ENCODE data around the gene HOXD3. TPM values are rescaled to one million over a fixed set of nuclear protein-coding genes. Genes with fewer than 3 reads are reported as not detected.
A peak's percentile ranks its signal among the peaks of the same experiment; 100 is the strongest.

HOXD3 gene
- total RNA-seq, 2 experiments from 2014 or later = not detected

DNA sequence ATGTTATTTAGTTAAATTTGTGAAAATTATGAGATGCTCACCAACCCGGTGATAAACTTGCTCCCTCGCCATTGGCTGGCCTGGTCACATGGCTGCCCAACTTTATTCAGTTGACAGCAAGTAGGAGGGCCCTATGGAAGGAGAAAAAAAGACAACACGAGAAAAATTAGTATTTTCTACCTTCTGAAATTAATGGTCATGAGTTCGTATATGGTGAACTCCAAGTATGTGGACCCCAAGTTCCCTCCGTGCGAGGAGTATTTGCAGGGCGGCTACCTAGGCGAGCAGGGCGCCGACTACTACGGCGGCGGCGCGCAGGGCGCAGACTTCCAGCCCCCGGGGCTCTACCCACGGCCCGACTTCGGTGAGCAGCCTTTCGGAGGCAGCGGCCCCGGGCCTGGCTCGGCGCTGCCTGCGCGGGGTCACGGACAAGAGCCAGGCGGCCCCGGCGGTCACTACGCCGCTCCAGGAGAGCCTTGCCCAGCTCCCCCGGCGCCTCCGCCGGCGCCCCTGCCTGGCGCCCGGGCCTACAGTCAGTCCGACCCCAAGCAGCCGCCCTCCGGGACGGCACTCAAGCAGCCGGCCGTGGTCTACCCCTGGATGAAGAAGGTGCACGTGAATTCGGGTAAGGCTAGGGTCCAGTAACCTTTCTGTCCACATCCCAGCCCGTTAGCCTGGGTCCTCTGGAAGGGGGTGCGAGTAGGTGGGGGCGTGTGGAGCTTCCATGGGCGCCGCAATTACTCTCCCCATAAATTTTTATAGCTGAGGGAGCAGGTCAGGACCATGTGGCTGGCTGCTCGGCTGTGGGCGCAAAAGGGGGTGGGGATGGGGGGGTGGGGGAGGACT lies 5.4 kb upstream of the HOXD3 start, which contains the start of gene HOXD4:
Gene HOXD4 (plus strand): TSS at position 109 of the 846 bp plus-strand sequence. CDS start 84 bp downstream, at position 193.
- Mint-ChIP-seq H3K27ac (no peak within 1 kb of the TSS), H3K36me3 (ENCODE audit: low read depth) (no peaks in the 10 kb centered on the region), H3K4me3 (no peak within 1 kb of the TSS), H3K9me3 (peaks cover 3% of the 10 kb centered on the region), H3K4me1 (no peaks in the 10 kb centered on the region), H3K27me3 (peaks cover 94% of the 10 kb centered on the region)
- no peak for DNase-seq
- POLR2A ChIA-PET = no interaction called here
- CTCF ChIA-PET = interaction anchor here (1.3 to 1.4 kb wide), 4 partner anchors 10 to 15 kb away, joined by 3 to 8 read pairs (median 4); no protein-coding TSS in a partner anchor

DNA sequence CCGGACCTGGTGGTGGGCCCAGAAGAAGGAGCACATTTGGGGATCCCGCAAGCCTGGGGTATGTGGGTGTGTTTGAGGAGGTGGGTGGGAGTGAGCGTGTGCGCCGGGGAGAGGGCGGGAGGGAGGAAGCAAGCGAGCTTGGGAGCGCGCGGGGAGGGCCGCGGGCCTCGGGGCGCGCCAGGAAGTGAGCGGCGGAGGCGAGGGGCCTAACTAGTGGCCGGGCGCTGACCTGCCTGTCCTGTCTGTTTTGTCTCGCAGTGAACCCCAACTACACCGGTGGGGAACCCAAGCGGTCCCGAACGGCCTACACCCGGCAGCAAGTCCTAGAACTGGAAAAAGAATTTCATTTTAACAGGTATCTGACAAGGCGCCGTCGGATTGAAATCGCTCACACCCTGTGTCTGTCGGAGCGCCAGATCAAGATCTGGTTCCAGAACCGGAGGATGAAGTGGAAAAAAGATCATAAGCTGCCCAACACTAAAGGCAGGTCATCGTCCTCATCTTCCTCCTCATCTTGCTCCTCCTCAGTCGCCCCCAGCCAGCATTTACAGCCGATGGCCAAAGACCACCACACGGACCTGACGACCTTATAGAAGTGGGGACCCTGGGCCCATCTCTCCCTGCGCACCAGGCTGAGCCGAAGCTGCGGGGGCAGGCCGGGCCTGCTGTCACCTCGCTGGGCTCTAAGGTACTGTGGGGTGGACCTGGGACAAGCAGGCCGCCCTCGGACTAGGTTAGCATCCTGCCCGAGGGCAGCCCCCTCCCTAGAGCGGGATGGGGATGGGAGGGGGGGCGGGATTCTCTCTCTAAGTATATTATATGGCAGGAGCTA lies 4.5 kb upstream of the HOXD3 start:
- Mint-ChIP-seq H3K27me3 (peaks cover 90% of the 10 kb centered on the region), H3K9me3 (peaks cover 3% of the 10 kb centered on the region), H3K4me3 (no peak overlapping the region), H3K4me1 (peaks cover 3% of the 10 kb centered on the region), H3K36me3 (ENCODE audit: low read depth) (peaks cover 2% of the 10 kb centered on the region), H3K27ac (no peak overlapping the region)
- DNase-seq = no peak
- ChIA-PET POLR2A (no interaction called here), CTCF (interaction anchor here (1.3 kb wide), 1 partner anchor 15 kb away, joined by 3 read pairs; no protein-coding TSS in a partner anchor)

DNA sequence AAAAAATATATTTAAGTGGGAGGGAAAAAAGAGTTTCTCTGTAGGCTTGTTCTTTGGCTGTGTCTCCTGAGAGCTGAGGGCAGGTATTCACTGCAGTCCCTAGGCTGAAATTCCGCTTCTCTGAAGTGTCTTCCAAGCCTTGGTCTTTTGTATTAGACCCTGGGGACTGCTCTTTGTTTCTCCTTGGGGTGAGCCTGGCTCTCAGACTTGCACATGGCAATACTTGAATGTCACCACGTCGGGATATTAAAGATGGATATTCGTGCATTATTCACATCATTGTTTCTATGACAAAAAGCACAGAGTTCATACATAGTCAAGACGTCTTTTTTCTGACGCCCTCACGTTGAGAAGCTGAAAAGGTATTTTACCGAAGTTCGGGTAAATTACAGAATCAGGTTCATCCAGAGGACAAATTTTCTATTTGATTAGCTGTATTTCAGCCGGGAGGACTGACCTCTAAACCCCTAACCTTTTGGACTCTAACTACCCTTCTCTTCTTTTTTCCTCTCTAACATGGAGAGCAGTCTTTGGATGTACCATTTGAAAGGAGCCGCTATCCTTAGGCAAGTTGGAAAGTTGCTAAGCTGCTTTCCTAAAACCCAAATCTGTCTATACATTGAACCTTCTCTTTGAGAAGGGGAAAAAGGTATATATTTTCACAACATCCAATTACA lies 2.4 kb upstream of the HOXD3 start:
- DNase-seq = no peak
- Mint-ChIP-seq H3K36me3 (ENCODE audit: low read depth) (peaks cover 2% of the 10 kb centered on the region), H3K4me3 (no peak overlapping the region), H3K4me1 (peaks cover 6% of the 10 kb centered on the region), H3K27ac (no peak overlapping the region), H3K9me3 (peaks cover 3% of the 10 kb centered on the region), H3K27me3 (peaks cover 88% of the 10 kb centered on the region)
- CTCF ChIA-PET = interaction anchor here (0.7 to 2.2 kb wide), 2 partner anchors 14 to 22 kb away, joined by 3 to 11 read pairs; no protein-coding TSS in a partner anchor
- POLR2A ChIA-PET = no interaction called here

DNA sequence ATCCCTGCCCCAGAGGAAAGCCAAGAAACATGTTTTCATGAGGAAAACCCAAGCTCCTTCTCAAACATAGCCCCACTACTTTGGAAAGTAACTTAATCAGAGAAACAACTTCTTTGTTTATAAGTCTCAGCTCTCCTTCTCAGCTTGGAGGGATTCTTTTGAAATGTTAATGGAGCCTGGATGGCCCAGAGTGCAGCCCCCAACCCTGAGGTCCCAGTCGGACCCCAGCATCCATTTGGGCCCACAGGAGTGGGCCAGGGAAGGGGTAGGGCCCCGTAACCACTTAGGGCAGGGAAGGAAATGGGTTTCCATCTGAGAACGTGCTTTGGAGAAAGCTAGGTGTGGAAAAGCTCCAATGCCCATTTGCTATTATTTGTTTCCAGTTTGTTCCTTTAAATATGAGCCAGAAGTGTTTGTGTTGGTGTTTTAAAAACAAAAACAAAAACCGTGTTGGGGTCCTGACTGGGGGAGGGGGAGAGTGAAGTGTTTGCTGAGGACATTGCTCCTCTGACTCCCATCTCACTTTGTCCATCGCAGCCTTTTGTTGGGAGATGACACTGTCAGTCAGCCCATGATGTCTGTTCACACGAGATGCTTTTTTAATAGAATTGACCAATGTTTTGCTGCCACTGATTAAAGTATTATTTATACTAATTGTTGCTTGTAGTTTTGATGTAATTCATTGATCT lies 1.6 kb upstream of the HOXD3 start:
- Mint-ChIP-seq H3K36me3 (ENCODE audit: low read depth) (peaks cover 2% of the 10 kb centered on the region), H3K27ac (no peak overlapping the region), H3K4me3 (no peak overlapping the region), H3K27me3 (peaks cover 86% of the 10 kb centered on the region), H3K9me3 (peaks cover under 1% of the 10 kb centered on the region), H3K4me1 (peaks cover 6% of the 10 kb centered on the region)
- DNase-seq = no peak
- ChIA-PET POLR2A (no interaction called here), CTCF (interaction anchor here (0.9 to 2.2 kb wide), 4 partner anchors 15 to 38 kb away, joined by 3 to 11 read pairs (median 4); no protein-coding TSS in a partner anchor)

DNA sequence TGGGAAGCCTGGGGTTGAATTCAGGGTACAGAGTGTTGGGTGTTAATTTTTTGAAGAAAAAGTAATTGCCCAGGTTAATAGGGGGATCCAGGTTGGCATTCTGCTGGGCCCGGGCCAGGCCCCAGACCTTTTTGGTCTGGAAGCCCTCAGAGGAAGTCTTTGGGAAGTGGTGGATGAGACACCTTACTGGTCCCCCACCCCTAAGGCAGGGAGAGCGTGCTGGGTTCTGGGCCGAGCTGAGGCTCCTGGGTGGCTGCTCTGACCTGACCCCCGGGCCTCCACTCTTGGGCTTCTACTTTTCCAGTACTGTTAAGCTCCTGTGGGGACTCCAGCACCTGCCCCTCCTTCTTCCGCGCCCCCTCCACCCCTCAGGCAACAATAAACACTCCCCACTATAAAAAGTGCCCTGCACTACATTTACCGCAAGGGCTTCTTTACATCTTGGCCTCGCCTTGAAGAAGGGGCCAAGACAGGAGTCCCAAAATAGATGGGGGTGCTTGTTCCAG lies 753 bp upstream of the HOXD3 start:
- H3K4me3 Mint-ChIP-seq = no peak overlapping the region
- ChIA-PET POLR2A (no interaction called here), CTCF (interaction anchor here (0.9 to 2.2 kb wide), 4 partner anchors 16 to 39 kb away, joined by 3 to 11 read pairs (median 4); no protein-coding TSS in a partner anchor)
- no peak for DNase-seq
- no peaks in the 10 kb centered on the region for H3K9me3 Mint-ChIP-seq
- H3K36me3 Mint-ChIP-seq (ENCODE audit: low read depth) = peaks cover 5% of the 10 kb centered on the region
- H3K27ac Mint-ChIP-seq = no peak overlapping the region
- peaks cover 85% of the 10 kb centered on the region for H3K27me3 Mint-ChIP-seq
- peaks cover 6% of the 10 kb centered on the region for H3K4me1 Mint-ChIP-seq

DNA sequence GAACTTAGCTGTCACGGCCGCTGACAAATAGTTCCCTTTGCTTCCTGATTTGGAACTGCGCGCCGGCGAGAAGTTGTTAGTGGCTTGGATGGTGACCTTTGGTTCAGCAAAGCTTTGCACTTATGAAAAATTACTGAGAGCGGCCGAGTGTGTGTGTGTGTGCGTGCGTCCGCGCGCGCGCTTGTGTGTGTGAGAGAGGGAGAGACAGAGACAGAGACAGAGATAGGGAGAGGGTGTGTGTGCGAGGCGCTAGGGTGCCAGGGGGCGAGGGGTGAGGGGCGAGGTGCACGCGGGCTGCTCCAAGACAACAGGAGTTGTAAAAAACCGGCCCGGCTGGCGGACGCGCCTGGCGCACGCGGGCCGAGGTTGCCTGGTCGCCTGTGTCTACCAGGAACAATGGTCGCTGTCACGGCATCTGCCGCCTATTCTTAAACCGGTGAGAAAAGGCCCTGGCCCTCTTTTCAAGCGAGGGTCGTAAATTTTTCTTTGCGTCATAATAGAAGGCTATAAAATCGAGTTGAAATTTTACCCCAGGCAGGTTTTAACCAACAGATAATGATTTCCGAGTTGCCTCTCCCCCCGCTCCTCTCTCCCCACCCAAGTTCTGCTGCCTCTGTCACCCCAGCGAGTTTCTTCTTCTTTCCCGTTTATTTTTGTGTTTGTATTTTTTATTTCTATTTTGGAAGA lies 535 bp downstream of the HOXD3 start:
- POLR2A ChIA-PET = no interaction called here
- CTCF ChIA-PET = interaction anchor here (0.9 to 1.3 kb wide), 3 partner anchors 31 to 82 kb away, joined by 3 to 4 read pairs (median 3); no protein-coding TSS in a partner anchor
- Mint-ChIP-seq H3K27me3 (peaks cover 87% of the 10 kb centered on the region), H3K27ac (peak overlapping the region; percentile 63), H3K4me3 (peak overlapping the region; percentile 43), H3K9me3 (no peaks in the 10 kb centered on the region), H3K4me1 (peaks cover 6% of the 10 kb centered on the region), H3K36me3 (ENCODE audit: low read depth) (peaks cover 5% of the 10 kb centered on the region)
- DNase-seq = no peak

DNA sequence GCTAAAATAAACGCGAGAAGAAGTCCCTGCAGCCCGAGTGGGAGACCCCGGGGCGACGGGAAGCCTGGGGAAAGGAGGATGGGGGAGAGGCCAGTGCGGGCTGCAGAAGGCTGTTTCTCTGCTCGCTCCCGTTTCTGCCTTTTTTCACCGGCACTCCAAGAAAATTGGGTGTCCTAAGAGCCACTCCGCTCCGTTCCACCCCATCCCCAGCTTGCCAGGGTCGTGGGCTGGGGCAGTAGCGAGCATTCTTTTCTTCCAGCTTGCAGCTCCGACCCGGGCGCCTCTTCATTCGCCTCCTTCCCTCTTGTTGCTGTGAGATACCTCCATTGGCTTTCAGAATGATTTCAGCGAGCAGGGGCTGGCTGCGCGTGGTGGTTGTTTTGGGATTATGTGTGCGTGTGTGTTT lies 1.1 kb downstream of the HOXD3 start:
- CTCF ChIA-PET = interaction anchor here (0.9 to 5.9 kb wide), 4 partner anchors 18 to 83 kb away, joined by 3 to 22 read pairs (median 4); no protein-coding TSS in a partner anchor
- Mint-ChIP-seq H3K4me3 (no peak overlapping the region), H3K9me3 (no peaks in the 10 kb centered on the region), H3K4me1 (peaks cover 6% of the 10 kb centered on the region), H3K36me3 (ENCODE audit: low read depth) (peaks cover 5% of the 10 kb centered on the region), H3K27ac (peak overlapping the region; percentile 63), H3K27me3 (peaks cover 86% of the 10 kb centered on the region)
- DNase-seq = no peak
- POLR2A ChIA-PET = no interaction called here

DNA sequence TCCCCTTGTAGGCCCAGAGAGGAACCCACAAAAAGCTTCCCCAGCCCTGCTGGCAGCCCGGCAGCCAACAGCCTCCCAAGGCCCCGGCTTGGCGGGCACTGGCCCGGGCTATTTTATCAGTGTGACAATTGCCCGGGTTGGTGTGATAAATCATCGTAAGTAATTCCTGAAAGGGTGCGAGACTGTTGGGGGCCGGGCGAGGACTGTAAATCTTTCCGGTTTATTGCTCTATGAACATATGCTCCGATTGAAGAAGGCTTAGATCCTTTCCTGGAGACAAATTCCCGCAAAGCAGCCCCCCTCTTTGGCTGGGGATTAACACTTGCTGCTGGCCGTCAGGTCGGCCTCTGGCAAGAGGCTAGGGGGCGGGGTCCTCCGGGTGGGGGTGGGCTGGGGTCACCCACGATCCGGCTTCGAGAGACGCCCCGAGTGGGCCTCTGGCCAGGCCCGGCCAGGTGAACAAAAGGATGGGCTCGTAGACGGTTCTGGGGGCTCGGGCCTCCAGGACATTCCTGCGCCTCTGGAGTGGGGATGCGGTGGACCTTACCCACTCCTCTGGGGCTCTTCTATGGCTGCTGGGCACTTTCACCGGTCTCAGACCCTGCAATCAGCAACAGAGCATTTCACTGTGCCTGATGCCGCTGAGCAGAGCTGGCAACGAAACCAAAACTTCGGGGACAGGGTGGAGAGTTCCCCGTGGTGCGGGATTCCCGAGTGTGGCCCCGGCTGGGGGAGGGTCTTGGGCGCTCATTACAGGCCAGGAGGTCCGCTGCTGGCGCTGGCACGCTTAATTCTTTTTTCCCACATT lies 2.0 kb downstream of the HOXD3 start:
- Mint-ChIP-seq H3K27me3 (peaks cover 86% of the 10 kb centered on the region), H3K4me1 (peaks cover 6% of the 10 kb centered on the region), H3K36me3 (ENCODE audit: low read depth) (peaks cover 5% of the 10 kb centered on the region), H3K9me3 (peaks cover 1% of the 10 kb centered on the region), H3K4me3 (no peak overlapping the region), H3K27ac (peak overlapping the region; percentile 31)
- CTCF ChIA-PET = interaction anchor here (0.6 to 5.9 kb wide), 6 partner anchors 9 to 84 kb away, joined by 3 to 22 read pairs (median 3); no protein-coding TSS in a partner anchor
- DNase-seq = no peak
- POLR2A ChIA-PET = no interaction called here

DNA sequence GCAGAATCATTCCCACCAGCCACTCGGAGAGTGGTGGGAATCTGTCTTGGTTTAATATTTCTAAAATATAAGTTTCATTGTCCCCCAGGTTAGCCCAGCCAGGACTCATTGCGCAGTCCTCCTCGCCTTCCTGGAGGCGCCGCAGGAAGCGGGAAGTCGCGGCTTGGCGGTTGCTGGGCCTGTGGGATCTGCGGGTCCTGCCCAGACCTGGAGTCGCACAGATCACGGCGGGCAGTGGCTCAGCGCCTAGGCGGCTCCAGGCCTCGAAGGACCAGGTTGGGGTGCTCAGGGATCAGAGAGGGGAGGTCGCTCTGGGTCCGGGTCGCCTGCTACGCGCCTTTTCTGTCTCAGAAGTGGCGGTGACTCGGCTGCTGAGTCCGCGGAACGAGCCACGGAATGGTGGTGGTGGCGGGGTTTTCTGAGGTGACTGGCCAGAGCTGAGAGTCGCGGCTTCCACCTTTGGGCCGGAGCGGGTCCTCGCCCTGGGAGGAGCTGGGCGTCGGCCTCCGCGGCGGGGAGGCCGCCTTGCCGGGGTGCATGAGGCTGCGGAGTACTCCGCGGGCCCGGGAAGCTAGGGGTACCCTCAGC lies 2.6 kb downstream of the HOXD3 start:
- Mint-ChIP-seq H3K4me1 (peaks cover 9% of the 10 kb centered on the region), H3K36me3 (ENCODE audit: low read depth) (peaks cover 6% of the 10 kb centered on the region), H3K27ac (peak overlapping the region; percentile 31), H3K9me3 (peaks cover 4% of the 10 kb centered on the region), H3K4me3 (no peak overlapping the region), H3K27me3 (peaks cover 87% of the 10 kb centered on the region)
- no peak for DNase-seq
- CTCF ChIA-PET = interaction anchor here (0.9 to 5.9 kb wide), 4 partner anchors 14 to 69 kb away, joined by 3 to 22 read pairs (median 11); no protein-coding TSS in a partner anchor
- POLR2A ChIA-PET = no interaction called here

DNA sequence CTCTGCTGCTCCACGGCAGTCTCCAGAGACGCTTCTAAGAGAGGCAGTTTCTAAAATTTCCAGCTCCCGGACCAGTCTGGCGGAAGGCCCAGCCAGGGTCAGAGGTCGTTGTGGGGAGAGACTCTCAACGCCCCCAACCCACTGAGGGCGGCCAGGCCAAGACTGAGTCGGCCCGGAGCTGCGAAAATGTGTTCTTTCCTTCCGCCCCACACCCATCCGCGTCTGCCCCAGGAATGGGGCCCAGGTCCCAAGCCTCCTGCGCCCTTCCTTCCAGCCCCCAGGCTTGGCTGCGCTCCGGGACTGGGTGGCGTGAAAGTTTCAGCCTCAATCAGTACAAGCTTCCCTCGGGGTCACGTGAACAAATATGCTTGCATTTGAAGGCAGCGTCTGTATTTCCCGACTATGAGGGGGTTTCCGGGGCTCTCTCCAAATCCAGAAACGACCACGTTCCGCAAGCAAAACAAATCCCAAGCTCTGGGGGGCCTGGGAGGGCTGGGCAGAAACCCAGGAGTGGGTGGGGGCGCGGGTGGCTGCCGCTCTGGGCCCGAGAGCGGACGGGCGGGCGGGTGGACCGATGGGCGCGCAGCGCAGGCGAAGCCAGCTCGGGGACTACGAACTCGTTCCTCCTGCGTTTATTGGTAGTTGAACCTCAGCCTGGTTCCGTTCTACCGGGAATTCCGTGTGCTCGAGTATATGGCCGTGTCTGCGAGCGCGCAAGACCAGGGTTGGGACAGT lies 3.3 kb downstream of the HOXD3 start:
- ChIA-PET CTCF (interaction anchor here (0.9 to 5.9 kb wide), 4 partner anchors 14 to 69 kb away, joined by 3 to 22 read pairs (median 11); no protein-coding TSS in a partner anchor), POLR2A (no interaction called here)
- no peak for DNase-seq
- Mint-ChIP-seq H3K9me3 (peaks cover 4% of the 10 kb centered on the region), H3K27me3 (peaks cover 87% of the 10 kb centered on the region), H3K4me1 (peaks cover 9% of the 10 kb centered on the region), H3K36me3 (ENCODE audit: low read depth) (peaks cover 6% of the 10 kb centered on the region), H3K4me3 (no peak overlapping the region), H3K27ac (peak overlapping the region; percentile 9)

Measured in activated CD4-positive, alpha-beta T cell treated with anti-CD3 and anti-CD28 coated beads, Interleukin-2, amount 10 ng/mL, durations not matched to agents 7 days and 5 days (primary cell).